Stomach (tissue), 4 donors: Measurements from ENCODE around the gene DZIP1.

Experiments
- EP300 ChIP-seq: sonication (generic); formaldehyde crosslinking; IDR thresholded peaks from one replicate; pipeline ENCODE4 v1.6.1; 2017; ENCODE audit warnings: antibody characterized with exemption
- POLR2A ChIP-seq, 4 donors: fragments of 450-650 bp; IDR thresholded peaks; one replicate each; pipeline ENCODE4 v1.6.1; 2016; ENCODE audit warnings: antibody characterized with exemption in 4 of 4, control low read depth in 2 of 4, mild to moderate bottlenecking in 1 of 4, moderate library complexity in 1 of 4
- TF ChIP-seq, protein P1 (sequence below), 7 experiments: fragments of 450-650 bp in 4 of 7; fragments of 200-600 bp in 3 of 7; sonication (generic) in 3 of 7; IDR thresholded peaks; one replicate each; pipeline ENCODE4 v1.5.1; 2016 to 2019; ENCODE audit warnings: antibody characterized with exemption in 7 of 7, control low read depth in 2 of 7, mild to moderate bottlenecking in 1 of 7

GRCh38 chr13:95608640-95609323, 35.7 kb downstream of the DZIP1 start:
- TF ChIP-seq, protein P1, sequence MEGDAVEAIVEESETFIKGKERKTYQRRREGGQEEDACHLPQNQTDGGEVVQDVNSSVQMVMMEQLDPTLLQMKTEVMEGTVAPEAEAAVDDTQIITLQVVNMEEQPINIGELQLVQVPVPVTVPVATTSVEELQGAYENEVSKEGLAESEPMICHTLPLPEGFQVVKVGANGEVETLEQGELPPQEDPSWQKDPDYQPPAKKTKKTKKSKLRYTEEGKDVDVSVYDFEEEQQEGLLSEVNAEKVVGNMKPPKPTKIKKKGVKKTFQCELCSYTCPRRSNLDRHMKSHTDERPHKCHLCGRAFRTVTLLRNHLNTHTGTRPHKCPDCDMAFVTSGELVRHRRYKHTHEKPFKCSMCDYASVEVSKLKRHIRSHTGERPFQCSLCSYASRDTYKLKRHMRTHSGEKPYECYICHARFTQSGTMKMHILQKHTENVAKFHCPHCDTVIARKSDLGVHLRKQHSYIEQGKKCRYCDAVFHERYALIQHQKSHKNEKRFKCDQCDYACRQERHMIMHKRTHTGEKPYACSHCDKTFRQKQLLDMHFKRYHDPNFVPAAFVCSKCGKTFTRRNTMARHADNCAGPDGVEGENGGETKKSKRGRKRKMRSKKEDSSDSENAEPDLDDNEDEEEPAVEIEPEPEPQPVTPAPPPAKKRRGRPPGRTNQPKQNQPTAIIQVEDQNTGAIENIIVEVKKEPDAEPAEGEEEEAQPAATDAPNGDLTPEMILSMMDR (IDR thresholded peaks at IDR 0.05) = no peak
- no peak for TF ChIP-seq EP300
- no peak for TF ChIP-seq POLR2A (IDR thresholded peaks at IDR 0.05)
